H9 (cell line): ENCODE results near the gene ZNHIT3. TPM values are rescaled to one million over a fixed set of nuclear protein-coding genes. Genes with fewer than 3 reads are reported as not detected.
A peak's percentile ranks its signal among the peaks of the same experiment; 100 is the strongest.

Experiments
- DNase-seq: peaks from one replicate; pipeline ENCODE4 v3.0.0-alpha.2; 2017
- H2AFZ ChIP-seq: one replicate; pipeline ENCODE4 v1.6.1; 2013; ENCODE audit warnings: mild to moderate bottlenecking, low read length, control low read depth, moderate library complexity
- H2AK5ac ChIP-seq: 2 replicates; pipeline ENCODE4 v1.6.1; 2013; ENCODE audit warnings: low read length, control low read depth, mixed read lengths; ENCODE audit not compliant: insufficient read length
- H2BK120ac ChIP-seq: one replicate; pipeline ENCODE4 v1.6.1; 2013; ENCODE audit warnings: low read depth, mild to moderate bottlenecking, low read length, control low read depth, inconsistent platforms; ENCODE audit not compliant: poor library complexity, severe bottlenecking
- H2BK12ac ChIP-seq: 2 replicates; pipeline ENCODE4 v1.6.1; 2013; ENCODE audit warnings: low read length, control low read depth, mixed read lengths, low read depth; ENCODE audit not compliant: insufficient read length
- H2BK15ac ChIP-seq: 2 replicates; pipeline ENCODE4 v1.6.1; 2013; ENCODE audit warnings: low read depth, low read length, control low read depth
- H2BK20ac ChIP-seq: one replicate; pipeline ENCODE4 v1.6.1; 2013; ENCODE audit warnings: low read depth, mild to moderate bottlenecking, low read length, control low read depth, inconsistent platforms; ENCODE audit not compliant: poor library complexity, severe bottlenecking
- H2BK5ac ChIP-seq: 2 replicates; pipeline ENCODE4 v1.6.1; 2013; ENCODE audit warnings: low read length, control low read depth, mixed read lengths; ENCODE audit not compliant: insufficient read length
- H3K14ac ChIP-seq: 2 replicates; pipeline ENCODE4 v1.6.1; 2013; ENCODE audit warnings: low read length, control low read depth; ENCODE audit not compliant: insufficient read depth
- H3K18ac ChIP-seq: 2 replicates; pipeline ENCODE4 v1.6.1; 2013; ENCODE audit warnings: low read depth, mild to moderate bottlenecking, mixed read lengths, low read length, control low read depth; ENCODE audit not compliant: insufficient read length
- H3K23ac ChIP-seq: 2 replicates; pipeline ENCODE4 v1.6.1; 2013; ENCODE audit warnings: low read length, control low read depth, mixed read lengths, low read depth; ENCODE audit not compliant: insufficient read length
- H3K23me2 ChIP-seq: 2 replicates; pipeline ENCODE4 v1.6.1; 2013; ENCODE audit warnings: low read depth, mild to moderate bottlenecking, mixed read lengths, low read length, control low read depth; ENCODE audit not compliant: insufficient read length, poor library complexity, severe bottlenecking
- H3K27ac ChIP-seq: 2 replicates; pipeline ENCODE4 v1.5.1; 2013; ENCODE audit warnings: low read length, control low read depth, mixed read lengths, low read depth; ENCODE audit not compliant: insufficient read length
- H3K27me3 ChIP-seq: 2 replicates; pipeline ENCODE4 v1.6.1; 2013; ENCODE audit warnings: low read length, control low read depth, inconsistent platforms; ENCODE audit not compliant: insufficient read depth
- H3K4ac ChIP-seq: 2 replicates; pipeline ENCODE4 v1.6.1; 2013; ENCODE audit warnings: low read depth, mild to moderate bottlenecking, control low read depth, inconsistent platforms, low read length, moderate library complexity
- H3K4me1 ChIP-seq: 2 replicates; pipeline ENCODE4 v1.6.1; 2013; ENCODE audit warnings: low read length, control low read depth, inconsistent platforms; ENCODE audit not compliant: insufficient read depth
- H3K4me2 ChIP-seq: 2 replicates; pipeline ENCODE4 v1.6.1; 2013; ENCODE audit warnings: low read length, control low read depth, mixed read lengths; ENCODE audit not compliant: insufficient read length, insufficient read depth
- H3K56ac ChIP-seq: 2 replicates; pipeline ENCODE4 v1.6.1; 2013; ENCODE audit warnings: low read depth, mild to moderate bottlenecking, mixed read lengths, low read length, control low read depth; ENCODE audit not compliant: insufficient read length
- H3K79me1 ChIP-seq: 2 replicates; pipeline ENCODE4 v1.6.1; 2013; ENCODE audit warnings: low read depth, mild to moderate bottlenecking, moderate library complexity, low read length, control low read depth, inconsistent platforms; ENCODE audit not compliant: insufficient read depth, poor library complexity, severe bottlenecking
- H3K79me2 ChIP-seq: 2 replicates; pipeline ENCODE4 v1.6.1; 2013; ENCODE audit warnings: low read length, control low read depth, inconsistent platforms; ENCODE audit not compliant: insufficient read depth
- H3K9ac ChIP-seq: 2 replicates; pipeline ENCODE4 v1.6.1; 2013; ENCODE audit warnings: low read length, control low read depth, mixed read lengths; ENCODE audit not compliant: insufficient read length; ENCODE audit errors: extremely low read depth
- H3K9me3 ChIP-seq: one replicate; pipeline ENCODE4 v1.6.1; 2013; ENCODE audit warnings: low read depth, low read length, inconsistent platforms; ENCODE audit not compliant: control insufficient read depth
- H3T11ph ChIP-seq: one replicate; pipeline ENCODE4 v1.6.1; 2013; ENCODE audit warnings: mild to moderate bottlenecking, low read length, control low read depth, inconsistent platforms
- H4K20me1 ChIP-seq: one replicate; pipeline ENCODE4 v1.6.1; 2013; ENCODE audit not compliant: control insufficient read depth, insufficient read length, insufficient read depth
- H4K5ac ChIP-seq: 2 replicates; pipeline ENCODE4 v1.6.1; 2013; ENCODE audit warnings: low read depth, mild to moderate bottlenecking, mixed read lengths, low read length, control low read depth; ENCODE audit not compliant: insufficient read length
- H4K8ac ChIP-seq: replicated peaks from 2 replicates; pipeline ENCODE4 v1.6.1; 2013; ENCODE audit warnings: low read length, control low read depth, mixed read lengths, low read depth; ENCODE audit not compliant: insufficient read length
- H4K91ac ChIP-seq: 2 replicates; pipeline ENCODE4 v1.6.1; 2013; ENCODE audit warnings: low read depth, mild to moderate bottlenecking, moderate library complexity, mixed read lengths, low read length, control low read depth; ENCODE audit not compliant: insufficient read length
- H3K27ac Mint-ChIP-seq, 3 experiments: 2 replicates in 2 of 3; 3 replicates in 1 of 3; pipeline ENCODE4 v1.8.0; 2020 to 2021; ENCODE audit warnings: mixed read lengths in 3 of 3, mild to moderate bottlenecking in 1 of 3, moderate library complexity in 1 of 3
- H3K27me3 Mint-ChIP-seq: 2 replicates; pipeline ENCODE4 v1.8.0; 2021; ENCODE audit warnings: low read depth, mild to moderate bottlenecking, moderate library complexity, mixed read lengths
- H3K36me3 Mint-ChIP-seq, 3 experiments: 2 replicates in 2 of 3; 3 replicates in 1 of 3; pipeline ENCODE4 v1.8.0; 2020 to 2021; ENCODE audit warnings: low read depth in 3 of 3, mixed read lengths in 3 of 3; ENCODE audit not compliant: insufficient read depth in 1 of 3
- H3K4me1 Mint-ChIP-seq, 2 experiments: 2 replicates each; pipeline ENCODE4 v1.8.0; 2020; ENCODE audit warnings: mixed read lengths in 2 of 2
- H3K4me3 Mint-ChIP-seq, 2 experiments: 2 replicates in 1 of 2; 3 replicates in 1 of 2; pipeline ENCODE4 v1.8.0; 2020 to 2021; ENCODE audit warnings: mild to moderate bottlenecking in 2 of 2, mixed read lengths in 2 of 2, moderate library complexity in 1 of 2
- H3K9me3 Mint-ChIP-seq, 2 experiments: 2 replicates in 1 of 2; 3 replicates in 1 of 2; pipeline ENCODE4 v1.8.0; 2020; ENCODE audit warnings: mild to moderate bottlenecking in 2 of 2, mixed read lengths in 2 of 2, moderate library complexity in 1 of 2
- CTCF ChIP-seq: fragments of 200-600 bp; sonication (generic); conservative IDR thresholded peaks from 3 replicates; pipeline ENCODE4 v1.8.0; 2021; ENCODE audit warnings: antibody characterized with exemption, mild to moderate bottlenecking
- WGBS: extraction: QIAGEN DNeasy Blood & Tissue Kit; methylation state at CpG from one replicate; pipeline ENCODE4 v1.1.7; 2013; ENCODE audit warnings: missing lambda C conversion rate, low lambda C conversion rate, mixed read lengths; ENCODE audit not compliant: insufficient read length; ENCODE audit errors: extremely low coverage; 5-methylcytosine and 5-hydroxymethylcytosine counted together
- total RNA-seq: library from RNA; stranded (reverse); gene quantifications from 2 replicates; pipeline ENCODE4 v1.2.1, GENCODE V29; 2021

The ZNHIT3 gene
- total RNA-seq, 1 experiment from 2014 or later, result 64.7 TPM

GRCh38 chr17:36510636-36511035, 24.2 kb downstream of the ZNHIT3 start:
- Histone ChIP-seq H2BK20ac (no peak overlapping the region), H2BK15ac (no peak overlapping the region), H3K9me3 (no peaks in the 10 kb centered on the region), H3K79me2 (no peaks in the 10 kb centered on the region), H3K4me2 (no peak overlapping the region), H3K56ac (no peak overlapping the region), H3K18ac (no peak overlapping the region), H2BK5ac (no peak overlapping the region), H3K9ac (no peak overlapping the region), H4K8ac (no peak overlapping the region), H2AK5ac (no peak overlapping the region), H3K27ac (no peak overlapping the region), H3K4me1 (no peaks in the 10 kb centered on the region), H2BK120ac (no peak overlapping the region), H2AFZ (no peak overlapping the region), H4K5ac (no peak overlapping the region), H3K79me1 (no peaks in the 10 kb centered on the region), H2BK12ac (no peak overlapping the region), H4K91ac (no peak overlapping the region), H4K20me1 (no peaks in the 10 kb centered on the region), H3K14ac (no peak overlapping the region), H3T11ph (no peak overlapping the region), H3K23ac (no peak overlapping the region), H3K27me3 (no peaks in the 10 kb centered on the region), H3K4ac (no peak overlapping the region), H3K23me2 (no peaks in the 10 kb centered on the region)
- no peaks in the 10 kb centered on the region for H3K9me3 Mint-ChIP-seq
- peaks cover 47 to 98% (median 92%) of the 10 kb centered on the region in 3 experiments for H3K36me3 Mint-ChIP-seq
- no CpG with 5 or more reads among the region's 14 CpGs for WGBS
- no peak for TF ChIP-seq CTCF
- H3K27ac Mint-ChIP-seq, result peak overlapping the region in 1 of 3 experiments; percentile 67; a peak in 1 of 7 replicates
- no peaks in the 10 kb centered on the region; the same call in 1 of the 2 replicates for H3K27me3 Mint-ChIP-seq
- DNase-seq, result no peak
- H3K4me3 Mint-ChIP-seq, result no peak overlapping the region
- no peaks in the 10 kb centered on the region for H3K4me1 Mint-ChIP-seq
